ENCODE data around the gene MXD1. TPM values are rescaled to one million over a fixed set of nuclear protein-coding genes. Genes with fewer than 3 reads are reported as not detected.
"Not testable (repeated sequence)": the region's sequence is repeated elsewhere in the genome, so short reads cannot be mapped to it uniquely, and the experiment has no call there.

The MXD1 gene
- total RNA-seq, 2 experiments from 2014 or later = 14.1 to 15.9 TPM

DNA sequence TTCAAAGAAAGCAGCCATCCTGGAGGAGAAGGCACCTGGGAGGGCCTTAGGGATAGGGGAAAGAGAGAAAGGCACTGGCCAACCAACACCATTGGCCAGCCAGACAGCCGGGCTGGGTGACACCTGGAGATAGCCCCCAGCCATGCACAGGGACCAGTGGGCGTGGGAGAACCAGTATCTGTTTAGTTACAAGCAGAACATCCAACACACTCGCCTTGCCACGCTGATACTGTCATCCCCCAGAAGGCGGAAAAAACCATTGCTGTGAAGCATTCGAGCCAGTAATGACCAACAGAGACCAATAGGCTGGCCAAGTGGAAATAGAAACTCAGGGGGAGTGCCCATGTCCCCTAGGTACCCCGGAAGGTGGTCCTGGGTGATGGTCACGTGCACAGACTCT is 31.0 kb downstream of the MXD1 start:
- peak; percentile 16 for DNase-seq
- ChIA-PET CTCF (interaction anchor here (0.8 to 1.2 kb wide), 2 partner anchors 9 to 119 kb away, joined by 3 read pairs; no protein-coding TSS in a partner anchor), POLR2A (interaction anchor here (0.8 to 1.8 kb wide), 7 partner anchors 12 to 347 kb away, joined by 3 to 10 read pairs (median 3); partner anchors contain the start of genes C2orf42 and SNRPG)
- intact Hi-C loops (cut with micrococcal nuclease) = loop anchor here (1.0 to 2.0 kb wide), 3 partner anchors 12 to 123 kb away; partner anchors contain the start of gene MXD1
- Mint-ChIP-seq H3K27ac (no peak overlapping the region), H3K36me3 (peaks cover 8% of the 10 kb centered on the region), H3K27me3 (no peaks in the 10 kb centered on the region), H3K4me1 (ENCODE audit: low read depth) (peaks cover 36% of the 10 kb centered on the region), H3K4me3 (no peak overlapping the region), H3K9me3 (no peaks in the 10 kb centered on the region)

DNA sequence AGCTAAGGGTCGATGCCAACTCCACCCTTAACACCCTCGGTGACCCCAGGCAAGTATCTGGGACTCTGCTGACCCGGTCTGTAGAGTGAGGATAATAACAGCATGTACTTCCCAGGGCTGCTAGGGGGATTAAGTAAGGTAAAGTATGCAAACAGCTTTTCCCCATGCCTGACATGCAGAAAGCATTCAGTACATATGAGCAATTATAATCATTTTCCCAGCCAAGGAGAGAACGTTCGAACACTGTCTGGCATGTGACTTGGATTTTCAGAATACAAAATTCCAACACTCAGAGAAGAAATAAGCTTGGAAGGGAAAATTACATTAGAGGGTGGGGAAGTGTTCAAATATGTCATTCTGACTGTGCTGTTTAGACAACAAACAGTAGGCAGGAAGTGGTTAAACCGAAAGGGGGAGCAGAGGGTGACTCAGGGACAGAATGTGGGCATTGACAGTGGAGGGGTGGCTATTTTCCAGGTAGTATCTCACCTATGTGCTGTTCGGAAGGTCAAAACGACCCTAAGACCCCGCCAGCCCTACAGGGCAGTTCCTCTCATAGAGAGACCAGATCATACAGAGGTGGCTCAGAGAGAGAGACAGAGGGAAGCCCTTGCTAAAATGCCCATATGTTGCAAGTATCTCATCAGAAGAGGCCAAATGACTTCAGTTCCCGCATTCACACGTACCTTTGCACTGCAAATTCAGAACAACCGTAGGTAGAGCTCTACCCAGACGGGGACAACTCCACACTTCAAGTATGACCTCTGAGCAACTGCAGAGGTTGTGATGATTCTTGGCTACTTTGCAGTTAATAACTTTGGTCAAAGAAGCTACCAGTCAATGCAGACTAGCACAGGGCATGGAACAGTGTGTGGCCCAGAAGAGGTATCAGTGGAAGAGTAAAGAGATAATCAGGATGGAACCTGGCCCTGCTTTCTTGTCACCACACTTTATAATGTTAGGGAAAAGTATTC is 31.7 kb downstream of the MXD1 start:
- H3K36me3 Mint-ChIP-seq = peaks cover 7% of the 10 kb centered on the region
- H3K27me3 Mint-ChIP-seq = no peaks in the 10 kb centered on the region
- ChIA-PET CTCF (interaction anchor here (0.8 to 1.2 kb wide), 2 partner anchors 8 to 118 kb away, joined by 3 read pairs; no protein-coding TSS in a partner anchor), POLR2A (interaction anchor here (0.9 to 1.8 kb wide), 7 partner anchors 13 to 347 kb away, joined by 3 to 10 read pairs (median 4); partner anchors contain the start of genes C2orf42, MXD1 and SNRPG)
- peak overlapping the region; percentile 85 for H3K27ac Mint-ChIP-seq
- DNase-seq = peak; percentile 80
- intact Hi-C loops (cut with micrococcal nuclease) = loop anchor here (1.0 to 2.0 kb wide), 3 partner anchors 12 to 123 kb away; partner anchors contain the start of gene MXD1
- H3K4me1 Mint-ChIP-seq (ENCODE audit: low read depth) = peaks cover 36% of the 10 kb centered on the region
- H3K9me3 Mint-ChIP-seq = no peaks in the 10 kb centered on the region
- no peak overlapping the region for H3K4me3 Mint-ChIP-seq

DNA sequence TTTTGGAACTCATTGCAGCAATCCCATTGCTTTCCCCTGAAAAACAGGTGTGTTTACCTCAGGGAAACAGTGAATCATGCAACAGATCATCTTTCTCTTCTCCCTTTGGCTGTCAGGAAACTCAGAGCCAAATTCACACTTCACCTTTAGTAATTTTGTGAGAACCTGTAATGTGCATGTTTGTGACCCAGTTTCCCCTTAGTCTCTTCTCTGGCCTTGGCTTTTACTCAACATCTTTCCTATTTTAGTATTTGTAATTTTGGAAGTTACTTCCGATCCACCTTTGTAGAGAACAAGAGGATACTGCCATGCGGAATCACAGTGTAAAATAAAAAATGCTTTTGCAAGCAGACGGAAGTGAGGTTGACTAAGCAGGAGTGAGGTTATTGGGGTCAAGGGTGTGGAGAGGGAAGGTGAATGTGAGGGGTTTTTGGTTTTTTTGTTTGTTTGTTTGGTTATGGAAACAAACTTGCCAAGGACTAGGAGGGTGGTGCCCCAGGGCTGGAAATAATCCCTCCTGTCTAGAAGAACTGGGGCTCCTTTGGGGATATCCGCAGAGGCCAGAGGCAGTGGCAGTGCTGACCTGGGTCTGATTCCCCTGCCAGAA is 32.5 kb downstream of the MXD1 start:
- H3K27me3 Mint-ChIP-seq = no peaks in the 10 kb centered on the region
- no peak for DNase-seq
- CTCF ChIA-PET = no interaction called here
- H3K27ac Mint-ChIP-seq = peak overlapping the region; percentile 85
- H3K36me3 Mint-ChIP-seq = peaks cover 3% of the 10 kb centered on the region
- H3K9me3 Mint-ChIP-seq = no peaks in the 10 kb centered on the region
- H3K4me1 Mint-ChIP-seq (ENCODE audit: low read depth) = peaks cover 36% of the 10 kb centered on the region
- POLR2A ChIA-PET = interaction anchor here (1.0 to 1.8 kb wide), 5 partner anchors 14 to 244 kb away, joined by 3 to 10 read pairs (median 4); partner anchors contain the start of genes C2orf42 and MXD1
- no peak overlapping the region for H3K4me3 Mint-ChIP-seq
- intact Hi-C loops (cut with micrococcal nuclease) = loop anchor here (2.0 kb wide), 1 partner anchor 33 kb away; the partner anchor contains the start of gene MXD1

GRCh38 chr2:69948032-69948962 is 33.4 kb downstream of the MXD1 start:
- Mint-ChIP-seq H3K4me1 (ENCODE audit: low read depth) (peaks cover 31% of the 10 kb centered on the region), H3K27ac (no peak overlapping the region), H3K4me3 (no peak overlapping the region), H3K36me3 (peaks cover under 1% of the 10 kb centered on the region), H3K27me3 (no peaks in the 10 kb centered on the region), H3K9me3 (no peaks in the 10 kb centered on the region)
- intact Hi-C loops (cut with micrococcal nuclease) = no loop called here
- CTCF ChIA-PET = no interaction called here
- POLR2A ChIA-PET = no interaction called here
- DNase-seq = no peak

DNA sequence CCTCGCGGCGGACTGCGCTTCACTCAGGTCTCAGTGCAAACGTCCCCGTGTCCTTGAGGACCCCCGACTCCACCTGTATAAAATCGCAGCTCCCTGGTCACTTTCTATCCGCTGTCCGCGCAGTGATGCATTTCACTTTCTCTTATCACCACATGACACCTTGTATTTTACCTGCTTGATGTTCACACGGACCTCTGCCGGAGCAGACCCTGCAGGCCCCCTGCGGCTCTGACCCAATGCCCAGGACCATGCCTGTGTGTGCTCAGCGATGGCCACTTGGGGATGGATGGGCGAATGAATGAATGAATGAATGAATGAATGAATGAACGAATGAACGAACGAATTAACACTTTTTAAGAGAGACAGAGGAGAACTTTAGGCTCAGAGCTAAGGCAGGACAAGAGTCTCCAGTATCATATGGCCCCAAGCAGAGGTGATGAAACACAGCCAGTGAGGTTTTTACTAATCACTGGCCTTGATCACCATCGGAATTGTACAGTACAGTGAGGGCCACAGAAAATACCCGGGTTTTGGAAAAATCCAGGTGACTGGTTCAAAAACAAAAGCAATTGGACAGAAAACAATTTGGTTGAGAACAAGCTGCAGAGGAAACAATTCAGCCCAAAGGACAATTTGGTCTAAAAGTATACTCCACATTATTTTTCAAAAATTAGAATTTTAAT is 34.2 kb downstream of the MXD1 start:
- POLR2A ChIA-PET = no interaction called here

GRCh38 chr2:69950241-69950640 is 35.3 kb downstream of the MXD1 start:
- intact Hi-C loops (cut with micrococcal nuclease) = no loop called here
- Mint-ChIP-seq H3K27me3 (no peaks in the 10 kb centered on the region), H3K27ac (no peak overlapping the region), H3K4me1 (ENCODE audit: low read depth) (peaks cover 26% of the 10 kb centered on the region), H3K36me3 (no peaks in the 10 kb centered on the region), H3K9me3 (no peaks in the 10 kb centered on the region), H3K4me3 (no peak overlapping the region)
- CTCF ChIA-PET = interaction anchor here (0.6 kb wide), 1 partner anchor 19 kb away, joined by 3 read pairs; no protein-coding TSS in a partner anchor
- POLR2A ChIA-PET = no interaction called here
- no peak for DNase-seq

More for the DNA sequence above, 34.2 kb downstream of the MXD1 start:
- Mint-ChIP-seq H3K27me3 (no peaks in the 10 kb centered on the region), H3K36me3 (no peaks in the 10 kb centered on the region), H3K9me3 (no peaks in the 10 kb centered on the region), H3K4me3 (no peak overlapping the region), H3K4me1 (ENCODE audit: low read depth) (peaks cover 28% of the 10 kb centered on the region), H3K27ac (no peak overlapping the region)
- no peak for DNase-seq
- CTCF ChIA-PET = no interaction called here
- intact Hi-C loops (cut with micrococcal nuclease) = no loop called here

- H3K27me3 Mint-ChIP-seq; intact Hi-C loops (cut with micrococcal nuclease); H3K9me3 Mint-ChIP-seq; H3K4me3 Mint-ChIP-seq; H3K27ac Mint-ChIP-seq; POLR2A ChIA-PET; DNase-seq; H3K36me3 Mint-ChIP-seq: not testable (repeated sequence)
- H3K4me1 Mint-ChIP-seq (ENCODE audit: low read depth) = peaks cover 22% of the 10 kb centered on the region
- CTCF ChIA-PET = interaction anchor here (0.6 kb wide), 1 partner anchor 20 kb away, joined by 3 read pairs; no protein-coding TSS in a partner anchor
These were observed 35.8 kb downstream of the MXD1 start for GRCh38 chr2:69950671-69951070.

DNA sequence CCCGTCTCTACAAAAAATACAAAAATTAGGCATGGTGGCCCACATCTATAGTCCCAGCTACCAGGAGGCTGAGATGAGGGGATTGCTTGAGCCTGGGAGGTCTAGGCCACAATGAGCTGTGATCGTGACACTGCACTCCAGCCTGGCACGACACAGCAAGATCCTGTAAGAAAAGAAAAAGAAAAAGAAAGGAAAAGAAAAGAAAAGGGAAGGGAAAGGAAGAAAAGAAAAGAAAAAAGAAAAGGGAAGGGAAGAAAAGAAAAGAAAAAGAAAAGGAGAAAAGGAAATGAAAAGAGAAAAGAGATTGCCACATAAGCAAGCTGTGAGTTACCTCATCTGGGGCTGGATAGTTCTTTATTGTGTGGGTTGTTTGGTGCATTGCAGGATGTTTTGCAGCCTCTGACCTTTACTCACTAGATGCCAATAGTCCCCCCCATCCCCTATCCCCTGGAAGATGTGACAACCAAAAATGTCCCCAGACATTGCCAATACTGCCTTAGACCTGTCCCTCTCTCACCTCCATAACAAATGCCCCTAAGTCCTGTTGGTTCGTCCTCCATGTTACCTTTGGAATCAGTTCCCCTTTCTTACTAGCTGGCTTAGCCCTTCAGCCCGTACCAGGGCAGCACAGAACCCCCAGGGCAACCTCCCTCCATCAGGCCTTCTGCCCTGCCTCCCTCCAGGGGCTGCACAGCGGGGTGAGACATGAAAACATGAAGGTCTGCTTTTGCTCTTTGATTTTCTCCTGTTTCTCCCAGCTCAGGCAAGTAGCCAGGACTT is 37.6 kb downstream of the MXD1 start:
- DNase-seq = no peak
- H3K9me3 Mint-ChIP-seq = no peaks in the 10 kb centered on the region
- no peaks in the 10 kb centered on the region for H3K27me3 Mint-ChIP-seq
- H3K4me3 Mint-ChIP-seq = no peak overlapping the region
- POLR2A ChIA-PET = no interaction called here
- no peaks in the 10 kb centered on the region for H3K36me3 Mint-ChIP-seq
- no peak overlapping the region for H3K27ac Mint-ChIP-seq
- intact Hi-C loops (cut with micrococcal nuclease) = no loop called here
- peaks cover 3% of the 10 kb centered on the region for H3K4me1 Mint-ChIP-seq (ENCODE audit: low read depth)
- CTCF ChIA-PET = no interaction called here

- no peaks in the 10 kb centered on the region for H3K4me1 Mint-ChIP-seq (ENCODE audit: low read depth)
- H3K27ac Mint-ChIP-seq = no peak overlapping the region
- intact Hi-C loops (cut with micrococcal nuclease) = no loop called here
- H3K27me3 Mint-ChIP-seq = no peaks in the 10 kb centered on the region
- DNase-seq = no peak
- ChIA-PET POLR2A (no interaction called here), CTCF (no interaction called here)
- no peak overlapping the region for H3K4me3 Mint-ChIP-seq
- H3K36me3 Mint-ChIP-seq = no peaks in the 10 kb centered on the region
- H3K9me3 Mint-ChIP-seq = no peaks in the 10 kb centered on the region
These were observed 39.2 kb downstream of the MXD1 start for GRCh38 chr2:69954084-69954483.

DNA sequence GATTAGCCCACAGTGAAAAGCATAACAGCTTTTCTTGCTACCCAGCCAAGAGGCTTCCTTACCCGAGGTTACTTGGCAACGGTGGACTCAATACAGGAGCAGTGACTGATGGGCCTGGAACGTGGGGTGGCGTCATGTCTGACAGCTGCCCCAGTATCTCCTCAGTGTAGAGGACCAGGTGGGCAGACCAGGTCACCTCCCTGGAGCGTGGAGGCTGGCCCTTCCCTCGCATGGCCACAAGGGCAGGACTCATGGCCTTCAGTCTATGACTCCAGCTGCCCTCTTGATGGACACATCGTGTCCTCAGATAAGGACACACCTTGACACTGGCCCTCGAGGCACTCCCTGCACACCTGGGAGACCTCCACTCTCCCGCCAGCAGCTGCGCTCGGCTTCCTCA is 40.1 kb downstream of the MXD1 start:
- H3K27me3 Mint-ChIP-seq = peaks cover 2% of the 10 kb centered on the region
- ChIA-PET POLR2A (no interaction called here), CTCF (interaction anchor here (1.0 kb wide), 1 partner anchor 9 kb away, joined by 3 read pairs; no protein-coding TSS in a partner anchor)
- intact Hi-C loops (cut with micrococcal nuclease) = no loop called here
- H3K36me3 Mint-ChIP-seq = no peaks in the 10 kb centered on the region
- no peak overlapping the region for H3K4me3 Mint-ChIP-seq
- H3K9me3 Mint-ChIP-seq = no peaks in the 10 kb centered on the region
- no peak overlapping the region for H3K27ac Mint-ChIP-seq
- no peak for DNase-seq
- no peaks in the 10 kb centered on the region for H3K4me1 Mint-ChIP-seq (ENCODE audit: low read depth)
